WERI-Rb-1 (cell line): ENCODE results near the gene NOL4L.

ENCODE experiments used
- DNase-seq: peaks from one replicate; pipeline ENCODE4 v3.0.0-alpha.2; 2020
- H3K27ac ChIP-seq: fragments of 250-450 bp; sonication (Bioruptor Pico); 2 replicates; pipeline ENCODE4 v1.5.1; 2020; ENCODE audit warnings: mild to moderate bottlenecking, moderate library complexity
- H3K27me3 ChIP-seq: fragments of 250-450 bp; sonication (Bioruptor Pico); 2 replicates; pipeline ENCODE4 v1.5.1; 2021; ENCODE audit warnings: mild to moderate bottlenecking, low read depth, moderate library complexity; ENCODE audit not compliant: insufficient read depth, severe bottlenecking
- H3K36me3 ChIP-seq: fragments of 250-450 bp; sonication (Bioruptor Pico); 2 replicates; pipeline ENCODE4 v1.5.1; 2020; ENCODE audit warnings: mild to moderate bottlenecking, moderate library complexity
- H3K4me3 ChIP-seq: 2 replicates; pipeline ENCODE4 v1.5.1; 2011; ENCODE audit warnings: low read depth, mild to moderate bottlenecking, control low read depth, low read length
- H3K9me3 ChIP-seq: fragments of 250-450 bp; sonication (Bioruptor Pico); 2 replicates; pipeline ENCODE4 v1.5.1; 2021; ENCODE audit warnings: mild to moderate bottlenecking, moderate library complexity; ENCODE audit not compliant: severe bottlenecking
- CTCF ChIP-seq: IDR thresholded peaks from 2 replicates; pipeline ENCODE4 v1.5.1; 2011; ENCODE audit warnings: low read depth, mild to moderate bottlenecking, control low read depth, inconsistent platforms, low read length

The NOL4L gene

DNA sequence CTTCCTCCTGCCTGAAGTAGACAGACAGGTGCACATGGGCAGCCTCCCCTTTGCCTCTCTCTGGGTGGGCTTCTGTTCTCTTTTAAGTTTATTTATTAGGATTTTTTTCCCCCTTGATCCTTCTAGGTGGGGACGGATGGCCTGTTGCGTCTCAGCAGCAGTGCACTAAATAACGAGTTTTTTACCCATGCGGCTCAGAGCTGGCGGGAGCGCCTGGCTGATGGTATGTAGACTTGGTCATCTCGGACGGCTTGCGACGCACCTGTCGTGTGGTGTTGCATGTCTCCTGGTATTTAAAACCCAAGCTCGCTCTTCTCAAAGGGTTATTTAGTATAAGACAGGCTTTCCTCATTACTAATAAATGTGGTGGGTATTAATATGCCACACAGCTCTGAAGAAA is 153.7 kb downstream of the NOL4L start:
- TF ChIP-seq CTCF: no peak
- Histone ChIP-seq H3K9me3 (no peaks in the 10 kb centered on the region), H3K27ac (no peak overlapping the region), H3K27me3 (no peaks in the 10 kb centered on the region), H3K4me3 (no peak overlapping the region), H3K36me3 (peaks cover 90% of the 10 kb centered on the region)
- no peak for DNase-seq

DNA sequence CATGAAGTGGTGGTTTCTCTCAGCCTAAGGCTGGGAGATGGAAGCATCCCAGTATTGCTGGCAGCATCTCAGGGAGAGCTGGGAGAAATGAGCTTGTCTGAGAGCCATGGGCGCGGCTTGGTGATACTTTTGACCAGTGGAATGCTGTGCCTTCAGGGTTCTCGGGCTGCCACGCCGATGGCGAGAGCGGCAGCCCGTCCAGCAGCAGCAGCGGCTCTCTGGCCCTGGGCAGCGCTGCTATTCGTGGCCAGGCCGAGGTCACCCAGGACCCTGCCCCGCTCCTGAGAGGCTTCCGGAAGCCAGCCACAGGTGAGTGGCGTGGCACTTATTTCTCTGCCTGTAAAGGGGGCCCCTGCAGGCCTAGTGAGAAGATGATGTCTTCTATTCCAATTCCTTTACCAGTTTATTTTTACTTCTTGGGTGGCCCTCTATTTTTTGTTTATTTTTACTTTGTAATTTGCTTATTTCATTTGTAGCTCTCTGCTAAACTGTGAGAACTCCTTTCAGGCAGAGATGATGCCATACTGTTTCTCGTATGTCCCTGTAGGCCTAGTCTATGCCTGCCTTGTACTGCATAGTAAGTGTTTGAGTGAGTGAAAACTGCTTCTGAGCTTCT is 155.3 kb downstream of the NOL4L start:
- peaks cover 81% of the 10 kb centered on the region for H3K36me3 ChIP-seq
- no peak overlapping the region for H3K4me3 ChIP-seq
- H3K27me3 ChIP-seq: no peaks in the 10 kb centered on the region
- no peak overlapping the region for H3K27ac ChIP-seq
- no peaks in the 10 kb centered on the region for H3K9me3 ChIP-seq
- no peak for DNase-seq
- no peak for TF ChIP-seq CTCF

- no peak for TF ChIP-seq CTCF
- Histone ChIP-seq H3K27ac (no peak overlapping the region), H3K9me3 (no peaks in the 10 kb centered on the region), H3K36me3 (peaks cover 76% of the 10 kb centered on the region), H3K27me3 (no peaks in the 10 kb centered on the region), H3K4me3 (no peak overlapping the region)
- no peak for DNase-seq
Measured at GRCh38 chr20:32429343-32429742, 155.8 kb downstream of the NOL4L start.

GRCh38 chr20:32427996-32428395 is 157.1 kb downstream of the NOL4L start:
- H3K27ac ChIP-seq: no peak overlapping the region
- DNase-seq: no peak
- H3K27me3 ChIP-seq: no peaks in the 10 kb centered on the region
- no peaks in the 10 kb centered on the region for H3K9me3 ChIP-seq
- no peak for TF ChIP-seq CTCF
- H3K36me3 ChIP-seq: peaks cover 62% of the 10 kb centered on the region
- no peak overlapping the region for H3K4me3 ChIP-seq

DNA sequence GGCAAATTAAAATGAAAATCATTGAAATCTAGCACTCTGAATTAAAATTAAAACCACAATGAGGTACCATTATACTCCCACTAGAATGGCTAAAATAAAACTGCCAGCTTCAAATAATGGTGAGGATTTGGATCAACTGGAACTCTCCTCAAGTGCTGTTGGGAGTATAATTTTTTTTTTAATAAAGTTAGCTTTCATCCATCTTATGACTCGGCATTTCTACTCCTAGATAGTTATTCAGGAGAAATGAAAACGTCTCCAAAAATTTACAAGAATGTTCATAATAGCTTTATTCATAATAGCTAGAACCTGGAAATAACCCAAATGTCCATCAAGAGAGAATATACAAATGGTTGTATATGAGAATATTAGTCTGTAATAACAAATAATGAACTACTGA is 163.8 kb downstream of the NOL4L start:
- Histone ChIP-seq H3K27ac (no peak overlapping the region), H3K27me3 (no peaks in the 10 kb centered on the region), H3K9me3 (no peaks in the 10 kb centered on the region), H3K4me3 (no peak overlapping the region), H3K36me3 (peaks cover 9% of the 10 kb centered on the region; the same call in 1 of the 2 replicates)
- DNase-seq: no peak
- TF ChIP-seq CTCF: no peak

- no peaks in the 10 kb centered on the region for H3K27me3 ChIP-seq
- no peak overlapping the region for H3K27ac ChIP-seq
- TF ChIP-seq CTCF: no peak
- peaks cover 7% of the 10 kb centered on the region for H3K36me3 ChIP-seq
- H3K4me3 ChIP-seq: no peak overlapping the region
- H3K9me3 ChIP-seq: no peaks in the 10 kb centered on the region
- DNase-seq: no peak
Measured at GRCh38 chr20:32418376-32418775, 166.8 kb downstream of the NOL4L start.
